Amniotic epithelial cell (primary cell): ENCODE measurements around the gene SCT.

ENCODE experiments used
- DNase-seq: peaks from one replicate; pipeline ENCODE4 v3.0.0-alpha.2; 2010; ENCODE audit warnings: low read depth

The SCT gene

DNA sequence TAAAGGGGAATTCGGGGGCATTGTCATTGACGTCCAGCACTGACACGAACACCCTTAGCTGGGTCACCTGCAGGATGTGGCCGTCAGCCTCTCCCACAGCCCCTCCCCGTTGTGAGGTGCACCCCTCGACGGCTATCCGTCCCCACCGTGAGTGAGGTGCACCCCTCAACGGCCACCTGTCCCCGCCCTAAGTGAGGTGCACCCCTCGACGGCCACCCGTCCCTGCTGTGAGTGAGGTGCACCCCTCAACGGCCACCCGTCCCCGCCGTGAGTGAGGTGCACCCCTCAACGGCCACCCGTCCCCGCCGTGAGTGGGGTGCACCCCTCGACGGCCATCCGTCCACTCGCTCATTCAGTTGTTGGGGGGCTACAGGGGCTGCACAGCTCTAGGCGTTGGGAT is 5.1 kb downstream of the SCT start:
- no peak for DNase-seq

GRCh38 chr11:620935-621814 is 5.8 kb downstream of the SCT start:
- no peak for DNase-seq

DNA sequence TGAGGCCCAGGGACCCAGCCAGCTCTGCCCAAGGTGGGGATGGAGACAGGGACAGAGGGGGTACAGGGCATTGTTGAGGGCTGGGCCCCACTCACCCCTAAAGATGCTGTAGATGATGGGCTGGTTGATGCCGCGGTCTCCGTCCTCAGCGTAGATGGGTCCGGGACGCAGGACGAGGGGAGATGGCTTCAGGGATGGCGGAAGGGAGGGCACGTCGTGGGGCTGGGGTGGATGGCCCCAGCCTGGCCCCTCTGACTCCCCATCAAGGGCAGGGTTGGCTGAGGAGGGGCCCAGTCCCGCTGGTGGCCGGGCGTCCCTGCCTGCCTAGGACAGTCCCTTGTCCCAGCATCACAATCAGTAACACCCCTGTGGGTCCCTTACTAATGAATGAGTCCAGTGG is 6.8 kb downstream of the SCT start:
- no peak for DNase-seq

- no peak for DNase-seq
These were observed 7.3 kb downstream of the SCT start for GRCh38 chr11:619628-620050.

- no peak for DNase-seq
These were observed 7.9 kb downstream of the SCT start for GRCh38 chr11:618856-619627.

DNA sequence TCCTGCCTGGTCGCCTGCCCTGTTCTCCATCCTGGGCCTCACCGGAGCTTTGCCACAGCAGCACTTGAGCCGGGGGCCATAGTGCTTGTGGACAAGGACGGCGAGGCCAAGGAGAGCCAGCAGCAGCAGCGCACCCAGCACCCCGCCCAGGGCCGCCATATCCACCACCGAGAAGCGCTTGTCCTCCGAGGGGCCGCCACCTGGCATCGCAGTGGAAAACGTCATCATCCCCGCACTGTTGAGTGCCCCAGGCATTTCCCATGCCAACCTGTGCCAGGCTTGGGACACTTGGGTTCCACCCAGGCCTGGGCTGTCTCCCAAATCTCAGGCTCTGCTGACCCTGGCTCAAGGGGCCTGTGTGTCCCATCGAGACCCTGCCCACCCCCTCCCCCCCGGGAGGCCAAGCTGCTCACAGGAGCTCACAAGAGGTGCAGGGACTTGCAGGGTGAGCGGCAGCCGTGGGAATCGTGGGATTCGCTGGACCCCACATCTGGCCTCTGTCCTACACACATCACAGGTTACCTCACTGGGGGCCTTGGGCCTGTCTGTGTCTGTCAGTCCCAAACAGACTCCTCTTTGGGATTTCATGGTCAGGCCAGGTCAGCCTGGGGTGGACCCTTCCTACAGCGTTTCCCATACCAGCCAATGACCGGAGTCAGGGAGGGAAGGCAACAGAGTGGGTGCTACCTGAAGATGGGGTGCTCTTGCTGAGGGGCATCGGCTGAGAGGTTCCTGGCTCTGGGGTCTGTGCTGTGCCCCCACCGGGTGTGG is 8.9 kb downstream of the SCT start:
- no peak for DNase-seq

DNA sequence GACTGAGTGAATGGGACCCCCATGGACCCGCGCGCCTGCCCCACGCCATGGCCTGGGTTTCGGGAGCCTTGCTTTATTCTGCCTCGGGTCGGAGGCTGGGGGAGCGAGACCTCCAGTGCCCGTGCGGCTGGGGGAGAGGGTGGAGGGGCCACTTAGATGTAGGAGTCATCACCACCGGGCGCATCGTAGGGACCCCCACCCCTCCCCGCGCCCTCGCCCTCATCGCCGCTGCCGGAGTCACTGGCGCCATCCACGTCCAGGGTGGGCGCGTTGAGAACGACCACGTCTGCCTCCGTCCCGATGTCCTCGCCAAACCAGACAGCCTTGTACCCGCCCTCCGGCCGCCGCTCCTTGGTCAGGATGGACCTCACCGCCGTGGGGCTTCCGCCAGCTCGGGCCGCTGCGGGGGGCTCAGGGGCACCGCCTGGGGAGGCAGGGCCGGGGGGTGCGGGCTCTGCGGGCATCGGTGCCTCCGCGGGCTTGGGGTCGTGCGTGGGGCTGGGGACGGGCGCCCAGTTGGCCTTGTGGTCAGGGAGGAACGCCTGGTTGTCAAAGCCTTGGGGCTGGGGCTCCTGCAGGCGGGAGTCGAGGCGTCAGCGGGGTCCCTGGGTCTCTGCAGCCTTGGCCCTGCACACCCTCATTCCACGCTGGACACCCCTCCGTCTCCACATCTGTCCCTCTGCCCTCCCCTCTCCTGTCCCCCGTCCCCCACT is 9.6 kb downstream of the SCT start:
- no peak for DNase-seq

DNA sequence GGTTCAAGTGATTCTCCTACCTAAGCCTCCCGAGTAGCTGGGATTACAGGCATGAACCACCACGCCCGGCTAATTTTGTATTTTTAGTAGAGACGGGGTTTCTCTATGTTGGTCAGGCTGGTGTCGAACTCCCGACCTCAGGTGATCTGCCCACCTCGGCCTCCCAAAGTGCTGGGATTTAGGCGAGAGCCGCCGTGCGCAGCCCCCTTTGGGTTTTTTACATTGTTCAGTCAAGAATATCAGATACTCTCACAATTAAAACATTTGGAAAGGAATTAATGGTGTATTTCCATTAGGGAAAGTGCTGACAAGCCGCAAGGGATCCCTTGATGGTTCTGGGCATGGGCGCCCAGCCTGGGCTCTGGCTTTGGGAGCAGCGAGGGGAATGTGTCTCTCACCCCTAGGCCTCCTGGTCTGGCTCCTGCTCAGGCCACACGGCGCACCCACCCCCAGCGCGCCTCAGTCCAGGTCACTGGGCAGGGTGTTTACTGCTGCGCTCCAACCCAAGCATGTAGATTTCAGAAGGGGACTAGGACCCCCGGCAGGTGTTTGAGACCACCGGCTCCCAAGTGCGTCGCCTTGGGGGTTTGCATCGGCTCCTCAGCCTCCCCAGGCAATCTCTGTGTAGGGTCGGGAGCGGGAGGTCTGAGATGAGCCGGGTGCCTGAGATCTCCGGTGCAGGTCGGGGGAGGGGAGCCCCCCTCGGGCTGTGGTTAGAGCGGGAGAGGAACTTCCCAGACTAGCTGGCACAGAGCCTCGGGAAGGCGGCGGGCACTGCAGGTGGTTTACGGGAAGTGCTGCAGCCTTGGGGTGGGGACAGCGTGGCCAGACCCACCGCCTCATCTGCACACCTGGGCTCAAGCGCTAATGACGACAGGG is 10.4 kb downstream of the SCT start:
- DNase-seq, result no peak

DNA sequence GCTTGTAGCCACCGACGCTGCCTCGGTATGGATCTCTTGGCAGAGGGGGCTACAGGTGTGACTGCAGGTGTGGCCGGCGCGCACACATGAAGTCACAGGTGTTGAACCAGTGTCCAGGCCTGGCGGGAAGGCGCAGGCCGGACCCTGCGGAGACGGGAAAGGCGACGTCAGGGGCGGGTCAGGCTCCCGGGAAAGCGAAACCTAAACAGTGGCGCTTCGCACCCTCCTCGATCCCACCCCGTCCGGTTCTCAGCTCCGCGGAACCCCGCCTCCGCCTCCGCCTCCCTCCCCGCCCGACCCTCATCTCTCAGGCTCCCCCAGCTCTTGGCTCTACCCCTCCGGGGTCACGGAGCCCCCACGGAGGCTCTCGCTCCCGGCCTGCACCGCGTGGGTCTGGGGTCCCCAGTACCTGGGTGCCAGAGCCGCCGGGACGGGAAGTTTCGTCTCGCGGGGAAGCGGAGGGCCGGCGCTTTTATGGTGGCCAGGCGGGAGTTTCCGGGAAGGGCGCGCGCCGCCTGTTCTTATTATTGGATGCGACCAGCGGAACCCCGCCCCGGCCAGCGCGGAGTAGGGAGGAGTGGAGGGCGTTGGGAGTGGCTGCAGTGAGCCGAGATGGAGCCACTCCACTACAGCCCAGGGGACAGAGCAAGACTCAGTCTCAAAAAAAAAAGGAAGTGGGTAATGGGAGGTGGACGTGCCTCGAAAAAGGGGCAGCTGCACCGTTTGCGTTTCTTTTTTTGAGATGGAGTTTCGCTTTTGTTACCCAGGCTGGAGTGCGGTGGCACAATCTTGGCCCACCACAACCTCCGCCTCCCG is 11.3 kb downstream of the SCT start, which contains the start of gene IRF7:
TSS of gene IRF7 (minus strand) at position 447 of the 816 bp plus-strand sequence. CDS start 586 bp downstream, outside the sequence.
- DNase-seq, result peak; percentile 79

DNA sequence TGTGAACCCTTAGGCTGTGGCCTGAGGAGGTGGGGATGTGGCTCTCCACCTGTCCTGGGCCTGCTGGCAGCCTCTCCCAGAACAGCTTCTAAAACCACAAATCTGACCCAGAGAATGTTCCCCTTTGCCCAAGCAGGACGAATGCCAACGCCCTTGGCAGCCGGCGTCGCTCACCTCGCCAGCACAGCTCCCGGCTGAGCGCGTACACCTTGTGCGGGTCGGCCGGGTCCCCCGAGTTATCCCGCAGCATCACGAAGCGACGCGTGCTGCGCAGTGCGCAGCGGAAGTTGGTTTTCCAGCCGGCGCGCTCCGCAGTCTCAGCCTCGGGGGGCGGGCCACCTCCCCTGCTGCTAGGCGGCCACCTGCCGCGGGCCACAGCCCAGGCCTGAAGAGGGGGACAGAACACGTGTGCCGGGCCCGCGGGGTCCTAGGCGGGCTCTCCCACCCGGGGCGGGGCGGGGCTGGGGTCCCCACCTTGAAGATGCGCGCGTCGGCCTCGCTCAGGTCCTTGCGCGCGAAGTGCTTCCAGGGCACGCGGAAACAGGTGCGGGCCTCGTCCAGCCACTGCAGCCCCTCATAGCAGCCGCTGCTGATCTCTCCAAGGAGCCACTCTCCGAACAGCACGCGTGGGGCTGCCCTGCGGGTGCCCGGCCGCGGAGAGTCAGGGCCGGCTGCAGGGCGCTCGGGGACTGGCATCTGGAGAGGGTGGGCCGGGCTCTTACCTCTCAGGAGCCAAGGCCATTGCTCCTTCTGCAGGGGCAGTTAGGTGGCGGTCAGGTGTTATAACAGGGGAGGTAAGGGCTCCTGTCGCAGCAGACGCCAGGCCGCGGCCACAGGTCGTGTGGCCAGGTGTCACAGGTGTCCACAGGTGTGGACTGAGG is 12.1 kb downstream of the SCT start:
- DNase-seq, result no peak

DNA sequence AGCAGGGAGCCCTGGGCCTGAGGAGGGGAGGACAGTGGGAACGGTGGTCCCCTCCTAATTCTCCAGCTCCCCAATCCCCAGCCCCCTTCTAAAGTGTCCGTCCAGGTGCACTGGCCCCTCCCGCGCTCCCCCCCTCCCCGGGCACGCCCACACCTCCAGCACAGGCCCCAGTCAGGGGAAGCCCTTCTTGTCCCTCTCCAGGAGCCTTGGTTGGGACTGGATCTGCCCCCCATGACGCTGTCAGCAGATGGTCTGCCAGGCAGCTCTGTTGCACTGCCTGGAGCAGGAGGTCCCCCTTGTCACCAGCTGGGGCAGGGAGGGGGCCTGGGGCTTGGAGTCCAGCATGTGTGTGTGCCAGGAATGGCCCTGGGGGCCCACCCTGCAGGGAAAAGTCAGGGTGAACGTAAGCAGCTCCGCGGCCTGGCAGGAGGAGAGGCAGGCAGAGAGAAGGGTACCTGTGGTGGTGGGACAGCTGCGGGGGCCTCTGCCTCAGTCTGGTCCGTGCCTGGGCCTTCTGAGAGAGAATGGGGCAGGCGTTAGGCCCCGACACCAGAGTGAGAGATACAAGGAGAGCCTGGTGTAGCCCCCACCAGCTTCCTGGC is 12.9 kb downstream of the SCT start:
- DNase-seq, result no peak

DNA sequence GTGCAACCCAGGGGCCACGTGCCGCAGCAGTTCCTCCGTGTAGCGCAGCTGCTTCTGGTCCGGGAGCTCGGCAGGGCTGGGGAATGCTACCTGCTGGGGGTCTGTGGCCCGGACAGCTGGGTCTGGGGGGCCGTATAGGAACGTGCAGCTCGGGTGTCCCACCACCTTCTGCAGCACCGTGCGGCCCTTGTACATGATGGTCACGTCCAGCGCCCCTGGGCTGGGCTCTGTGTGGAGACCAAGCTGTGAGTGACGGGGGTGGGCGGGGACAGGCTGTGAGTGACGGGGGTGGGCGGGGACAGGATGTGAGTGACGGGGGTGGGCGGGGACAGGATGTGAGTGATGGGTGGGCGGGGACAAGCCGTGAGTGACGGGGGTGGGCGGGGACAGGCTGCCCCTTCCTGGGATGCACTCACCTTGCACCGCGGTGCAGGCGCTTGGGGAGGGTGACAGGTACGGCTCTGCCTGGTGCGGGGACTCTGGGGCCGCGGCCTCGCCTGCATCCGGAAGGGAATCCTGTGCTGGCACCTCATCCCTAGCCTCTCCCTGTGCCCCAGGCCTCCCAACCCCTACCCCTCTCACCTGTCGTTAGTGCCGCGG is 13.5 kb downstream of the SCT start:
- peak; percentile 53 for DNase-seq

- no peak for DNase-seq
These were observed 14.1 kb downstream of the SCT start for GRCh38 chr11:612961-613300.

- peak; percentile 30 for DNase-seq
These were observed 14.6 kb downstream of the SCT start for GRCh38 chr11:612201-612960.

GRCh38 chr11:611001-611996 is 15.7 kb downstream of the SCT start:
- no peak for DNase-seq
